Fibroblast of peridontal ligament (primary cell): ENCODE results near the gene MCM8.
A peak's percentile ranks its signal among the peaks of the same experiment; 100 is the strongest.
"Not testable (repeated sequence)": the region's sequence is repeated elsewhere in the genome, so short reads cannot be mapped to it uniquely, and the experiment has no call there.

Experiments
- DNase-seq: peaks from one replicate; pipeline ENCODE4 v3.0.0-alpha.2; 2010; ENCODE audit errors: extremely low read depth

Gene MCM8

DNA sequence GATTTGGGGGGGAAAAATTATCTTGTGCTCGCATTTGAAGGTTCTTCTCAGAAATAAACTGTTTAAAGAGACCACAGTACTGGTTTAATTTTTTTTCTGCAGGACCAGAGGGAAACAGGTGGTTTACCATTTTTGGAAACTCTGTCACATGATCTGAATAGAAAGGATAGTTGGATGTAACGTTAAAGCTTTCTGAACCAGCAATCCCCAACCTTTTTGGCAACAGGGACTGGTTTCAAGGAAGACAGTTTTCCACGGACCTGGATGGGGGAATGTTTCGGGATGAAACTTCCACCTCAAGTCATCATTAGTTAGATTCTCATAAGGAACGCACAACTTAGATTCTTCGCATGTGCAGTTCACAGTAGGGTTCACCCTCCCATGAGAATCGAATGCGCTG, 50.4 kb downstream of the MCM8 start:
- DNase-seq: no peak

DNA sequence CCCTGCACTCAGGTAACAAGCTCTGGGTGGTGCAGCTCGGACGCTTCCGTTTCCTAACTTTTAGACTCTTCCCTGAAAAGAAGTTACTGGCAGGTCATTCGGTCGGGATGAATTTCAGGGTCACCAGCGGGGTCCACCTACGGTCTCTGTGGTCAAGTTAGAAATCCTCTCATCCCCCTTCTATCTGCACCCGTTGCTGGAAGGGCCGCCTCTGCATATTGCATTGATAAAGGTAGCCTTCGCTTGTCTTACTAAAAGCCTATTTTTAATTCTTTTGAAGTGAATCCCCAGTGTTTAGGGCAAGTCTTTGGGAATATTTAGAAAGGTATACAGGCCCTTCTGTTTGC, 56.1 kb downstream of the MCM8 start:
- no peak for DNase-seq

DNA sequence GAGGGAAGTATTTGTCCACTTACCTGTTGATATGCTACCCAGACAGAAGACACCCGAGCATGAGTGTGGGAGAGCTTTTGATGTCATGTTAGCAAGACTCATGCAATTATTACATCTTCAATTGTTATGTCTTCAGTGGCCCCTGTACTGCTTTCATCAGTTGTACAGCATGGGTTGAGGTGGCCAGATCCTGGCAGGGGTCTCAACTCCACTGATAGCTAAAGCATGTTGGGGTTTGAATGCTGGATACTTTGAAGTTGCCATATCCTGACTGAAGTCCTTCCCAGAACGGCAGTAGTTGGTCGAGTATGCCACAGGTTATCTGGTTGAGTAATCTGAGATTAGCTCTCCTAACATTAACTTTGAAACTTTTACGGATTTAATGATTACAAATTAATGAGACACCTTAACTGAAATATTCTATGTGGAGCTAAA, 56.7 kb downstream of the MCM8 start:
- no peak for DNase-seq

DNA sequence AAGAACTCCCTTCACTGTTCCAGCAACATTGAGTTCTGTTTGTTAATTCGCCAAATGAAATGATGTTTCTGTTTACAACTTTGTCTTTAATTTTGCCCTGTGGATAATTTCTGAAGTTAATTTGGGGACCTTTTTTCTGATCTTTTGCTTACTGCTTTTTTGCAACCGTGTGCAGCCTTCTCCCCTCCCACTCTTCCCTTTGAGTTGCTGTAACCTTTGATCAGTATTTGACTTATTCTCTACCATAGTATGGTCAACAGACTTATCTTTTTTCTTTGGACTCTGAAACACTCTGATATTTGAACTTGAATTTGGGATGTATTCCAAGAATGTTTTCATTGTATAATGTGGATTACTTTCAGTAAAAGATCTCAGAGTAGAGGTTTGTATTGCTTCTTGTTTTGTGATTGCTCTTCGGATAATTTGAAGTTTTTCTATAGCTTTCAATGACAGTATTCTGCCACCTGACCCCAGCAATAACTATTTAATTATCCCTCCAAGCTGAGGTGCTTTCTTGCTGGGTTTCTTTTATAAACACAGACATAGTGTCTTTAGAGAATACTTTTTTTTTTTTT, 57.2 kb downstream of the MCM8 start:
- DNase-seq: no peak

DNA sequence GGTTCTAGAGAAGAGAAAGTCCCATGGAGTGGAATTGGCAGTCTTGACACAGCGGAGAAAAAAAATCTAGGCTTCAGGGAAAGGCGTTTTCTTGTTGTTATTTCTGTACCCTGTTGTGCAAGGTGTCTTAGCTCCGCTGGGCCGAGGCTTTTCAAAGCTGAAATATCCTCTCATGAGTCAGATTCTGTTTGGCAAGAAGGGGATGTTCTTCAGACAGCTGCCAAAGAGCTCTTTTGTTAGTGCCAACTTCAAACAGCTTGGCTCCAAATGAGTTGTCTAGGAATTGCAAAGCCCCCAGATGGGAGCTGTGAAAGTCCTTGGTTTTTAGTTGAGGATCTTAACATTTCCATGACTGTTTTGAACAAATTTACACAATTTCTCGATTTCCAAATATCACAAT, 57.8 kb downstream of the MCM8 start:
- peak; percentile 96 for DNase-seq

DNA sequence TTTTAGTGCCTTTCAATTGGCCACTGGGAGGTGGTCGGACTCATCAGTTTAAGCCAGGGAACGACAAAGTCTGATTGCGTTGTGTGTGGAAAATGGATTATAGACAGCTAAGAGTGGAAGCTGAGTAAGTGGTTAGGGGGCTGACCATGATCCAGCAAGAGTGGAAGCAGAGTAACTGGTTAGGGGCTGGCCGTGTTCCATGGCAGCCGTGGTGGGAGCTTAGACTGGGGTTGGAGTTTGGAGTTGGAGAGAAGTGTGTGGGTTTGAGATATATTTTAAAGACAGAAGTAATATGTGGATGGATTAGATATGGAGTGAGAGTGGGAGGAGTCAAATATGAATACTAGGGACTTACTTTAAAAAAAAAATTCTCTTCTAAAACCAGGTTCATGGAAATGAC, 61.7 kb downstream of the MCM8 start:
- no peak for DNase-seq

DNA sequence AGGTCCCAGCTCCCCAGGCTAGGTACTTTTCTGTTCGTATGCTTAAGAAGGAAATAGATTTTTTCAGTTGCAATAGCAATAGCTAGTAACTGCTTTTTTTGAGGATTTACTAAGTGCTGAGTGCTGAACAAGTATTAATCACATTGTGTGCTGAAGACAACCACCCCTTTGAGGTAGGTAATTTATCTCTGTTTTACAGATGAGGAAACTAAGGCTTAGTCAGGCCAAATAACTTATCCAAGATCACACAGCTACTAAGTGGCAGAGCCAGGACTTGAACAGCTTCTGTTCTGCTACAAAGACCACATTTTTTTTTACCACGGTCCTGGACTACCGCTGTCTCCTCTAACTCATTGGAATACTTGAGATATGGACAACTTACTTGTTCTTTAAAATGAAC, 63.6 kb downstream of the MCM8 start:
- DNase-seq: no peak

DNA sequence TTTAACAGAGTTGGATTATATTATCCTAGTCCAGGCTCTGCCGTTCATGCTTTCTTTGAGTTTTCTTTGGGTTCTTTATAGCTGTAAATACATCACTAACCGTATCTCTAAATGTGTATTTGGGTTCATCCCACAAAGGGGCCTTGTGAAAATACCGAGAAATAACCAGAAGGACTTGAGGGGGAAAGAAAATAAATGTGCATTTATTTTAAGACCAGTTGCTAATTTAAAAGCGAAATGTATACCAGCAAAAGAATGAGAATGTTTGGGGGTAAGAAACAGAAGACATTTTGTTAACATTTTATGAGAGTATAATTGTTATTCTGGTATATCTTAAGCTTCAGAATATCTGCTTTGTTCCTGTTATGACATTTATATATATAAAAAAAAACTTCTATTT, 64.5 kb downstream of the MCM8 start:
- no peak for DNase-seq

DNA sequence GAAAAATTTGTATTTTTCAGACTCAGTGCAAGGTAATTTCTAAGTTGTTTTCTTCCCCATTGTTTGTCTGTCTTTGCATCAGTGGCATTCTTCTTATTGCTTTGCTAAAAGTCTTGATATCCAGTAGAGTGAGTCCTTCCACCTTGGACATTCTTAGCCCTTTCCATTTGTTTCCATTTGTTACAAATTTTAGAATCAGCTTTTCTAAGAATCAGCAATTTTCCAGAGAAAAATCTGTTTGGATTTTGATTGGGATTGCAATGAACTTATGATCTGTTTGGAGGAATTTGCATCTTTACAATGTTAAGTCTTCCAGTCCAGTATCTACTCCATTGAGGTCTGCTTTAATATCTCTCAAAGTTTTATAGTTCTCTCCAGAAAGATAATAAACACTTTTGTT, 67.0 kb downstream of the MCM8 start:
- no peak for DNase-seq

DNA sequence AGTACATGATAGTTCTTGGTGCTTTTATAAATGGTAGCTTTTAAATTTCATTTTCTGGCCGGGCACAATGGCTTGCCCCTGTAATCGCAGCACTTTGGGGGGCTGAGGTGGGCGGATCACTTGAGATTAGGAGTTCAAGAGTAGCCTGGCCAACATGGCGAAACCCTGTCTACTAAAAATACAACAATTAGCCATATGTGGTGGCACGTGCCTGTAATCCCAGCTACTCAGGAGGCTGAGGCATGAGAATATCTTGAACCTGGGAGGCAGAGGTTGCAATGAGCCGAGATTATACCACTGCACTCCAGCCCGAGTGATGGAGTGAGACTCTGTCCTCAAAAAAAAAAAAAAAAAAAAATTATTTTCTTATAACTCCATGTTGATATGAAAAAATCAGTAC, 67.4 kb downstream of the MCM8 start:
- DNase-seq: no peak

DNA sequence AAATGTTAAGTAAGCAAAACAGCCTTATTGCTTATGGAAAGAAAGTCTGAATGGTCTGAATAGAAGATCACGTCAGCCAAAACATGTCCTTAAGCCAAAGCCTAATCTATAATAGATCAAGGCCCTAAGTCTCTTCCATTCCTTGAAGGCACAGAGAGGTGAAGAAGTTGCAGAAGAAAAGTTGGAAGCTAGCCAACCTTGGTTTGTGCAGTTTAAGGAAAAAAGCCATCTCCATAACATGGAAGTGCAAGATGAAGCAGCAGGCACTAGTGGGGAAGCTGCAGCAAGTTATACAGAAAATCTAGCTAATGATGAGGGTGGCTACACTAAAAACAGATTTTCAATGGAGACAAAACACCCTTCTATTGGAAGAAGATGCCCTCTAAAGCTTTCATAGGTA, 74.3 kb downstream of the MCM8 start:
- DNase-seq: no peak

DNA sequence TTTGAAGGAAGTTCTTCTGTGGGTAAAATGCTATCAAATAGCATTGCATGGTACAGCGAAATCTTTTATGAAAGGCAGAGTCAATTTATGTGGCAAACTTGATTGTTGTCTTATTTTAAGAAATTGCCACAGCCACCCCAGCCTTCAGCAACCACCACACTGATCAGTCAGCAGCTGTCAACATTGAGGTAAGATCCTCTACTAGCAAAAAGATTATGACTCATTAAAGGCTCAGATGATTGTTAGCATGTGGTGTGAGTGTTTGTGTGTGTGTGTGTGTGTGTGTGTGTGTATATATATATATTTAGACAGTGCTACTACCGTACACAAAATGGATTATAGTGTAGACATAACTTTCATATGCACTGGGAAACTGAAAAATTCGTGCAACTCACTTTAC, 75.6 kb downstream of the MCM8 start:
- DNase-seq: peak; percentile 56

DNA sequence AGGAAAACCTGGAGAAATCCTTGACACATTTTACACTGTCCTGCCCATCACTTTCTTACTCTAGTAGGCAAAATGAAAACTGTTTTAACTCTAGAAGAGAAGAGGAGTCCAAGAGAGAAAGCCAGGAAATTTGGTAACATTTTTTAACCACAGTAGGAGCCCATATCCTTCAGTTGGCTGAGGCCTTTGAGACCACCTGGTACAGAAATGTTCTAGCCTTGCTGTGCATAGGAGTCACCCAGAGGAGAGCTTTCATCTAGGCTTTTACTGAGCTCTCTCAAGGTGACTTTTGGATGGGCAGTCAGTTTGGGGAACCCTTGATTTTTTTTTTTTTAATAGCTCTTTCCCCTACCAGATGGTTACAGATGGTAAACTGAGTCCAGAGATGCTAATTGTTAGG, 78.4 kb downstream of the MCM8 start:
- no peak for DNase-seq

DNA sequence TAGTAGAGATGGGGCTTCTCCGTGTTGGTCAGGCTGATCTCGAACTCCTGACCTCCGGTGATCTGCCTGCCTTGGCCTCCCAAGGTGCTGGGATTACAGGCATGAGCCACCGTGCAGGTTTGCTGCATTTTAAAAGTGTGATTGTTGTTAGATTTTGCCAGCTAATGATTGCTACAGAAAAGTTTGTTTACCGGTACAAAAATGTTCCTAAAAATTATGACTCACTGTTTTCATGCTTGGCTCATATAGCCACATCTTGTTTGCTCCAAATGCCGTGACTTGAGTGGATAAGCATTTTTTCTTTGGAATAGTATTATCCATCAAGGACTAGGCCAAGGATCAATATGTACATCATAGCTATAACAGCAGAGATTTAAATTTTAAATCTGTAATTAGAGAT, 79.1 kb downstream of the MCM8 start:
- peak; percentile 16 for DNase-seq

DNA sequence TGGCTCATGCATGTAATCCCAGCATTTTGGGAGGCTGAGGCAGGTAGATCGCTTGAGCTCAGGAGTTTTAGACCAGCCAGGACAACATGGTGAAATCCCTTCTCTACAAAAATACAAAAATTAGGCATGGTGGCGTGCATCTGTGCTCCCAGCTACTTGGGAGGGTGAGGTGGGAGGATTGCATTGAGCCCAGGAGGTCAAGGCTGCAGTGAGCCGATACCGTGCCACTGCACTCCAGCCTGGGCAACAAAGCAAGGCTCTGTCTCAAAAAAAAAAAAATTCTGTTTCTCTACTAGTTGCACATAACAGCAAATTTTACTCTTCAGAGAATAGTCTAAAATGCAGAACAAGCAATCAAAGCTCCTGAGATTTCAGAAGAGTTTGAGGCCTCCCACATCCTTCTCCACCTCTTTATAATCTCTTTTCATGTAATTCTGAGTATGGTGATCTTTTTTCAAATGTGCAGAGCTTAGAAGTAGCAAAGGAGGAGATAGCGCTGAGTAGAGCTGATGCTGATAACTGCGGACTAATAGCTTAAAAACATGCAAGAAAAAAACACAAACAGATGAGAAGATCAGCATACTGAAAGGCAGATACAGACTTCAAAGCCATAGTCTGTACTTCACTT, 80.1 kb downstream of the MCM8 start:
- no peak for DNase-seq

DNA sequence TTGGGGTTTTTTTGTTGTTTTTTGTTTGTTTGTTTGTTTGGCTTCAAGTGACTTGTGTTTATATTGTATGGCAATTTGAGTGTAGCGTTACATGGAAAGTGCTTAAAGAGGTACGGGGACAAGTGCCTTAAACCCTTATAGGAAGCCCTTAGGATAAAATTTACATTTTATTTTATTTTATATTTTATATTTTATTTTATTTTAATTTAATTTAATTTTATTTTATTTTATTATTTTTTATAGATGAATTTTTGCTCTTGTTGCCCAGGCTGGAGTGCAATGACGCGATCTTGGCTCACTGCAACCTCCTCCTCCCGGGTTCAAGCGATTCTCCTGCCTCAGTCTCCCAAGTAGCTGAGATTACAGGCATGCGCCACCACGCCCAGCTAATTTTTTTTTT, 82.5 kb downstream of the MCM8 start:
- DNase-seq: not testable (repeated sequence)

DNA sequence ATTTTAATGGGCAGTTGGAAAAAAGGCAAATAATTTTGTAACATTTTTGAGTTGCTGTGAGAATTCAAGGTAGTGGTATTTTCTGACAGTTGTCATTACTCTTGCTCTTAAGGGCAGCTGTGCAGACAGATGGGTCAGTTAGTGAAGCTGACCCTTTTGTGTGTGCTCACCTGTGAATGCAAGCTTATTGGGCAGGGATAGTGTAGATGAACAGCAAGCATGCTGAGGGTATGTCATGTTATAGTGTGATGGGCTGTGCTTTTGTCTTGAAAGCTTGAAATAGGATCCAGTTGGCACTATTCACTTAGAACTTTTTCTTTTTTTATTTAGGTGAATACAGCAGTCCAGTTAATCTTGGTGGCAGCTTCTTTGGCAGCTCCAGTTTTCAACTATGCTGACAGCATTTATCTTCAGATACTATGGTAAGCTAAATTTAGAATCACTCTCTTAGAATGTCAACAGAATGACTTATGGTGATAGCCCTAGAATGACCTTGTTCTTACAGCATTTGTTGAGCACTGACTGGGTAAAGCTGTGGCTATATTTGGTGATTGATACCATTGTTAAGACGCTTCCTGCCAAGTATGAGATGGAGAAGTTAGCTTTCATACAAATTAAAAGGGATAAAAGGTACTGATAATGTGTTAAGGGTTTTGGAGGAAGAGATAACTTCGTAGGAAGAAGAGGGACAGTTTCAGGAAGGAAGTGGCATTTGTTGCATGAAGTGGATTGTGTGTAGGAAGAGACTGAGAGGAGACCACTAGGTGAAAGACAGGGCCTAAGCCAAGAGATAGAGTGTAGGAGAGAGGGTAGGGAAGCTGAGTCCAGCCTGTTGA, 83.9 kb downstream of the MCM8 start:
- peak; percentile 33 for DNase-seq

DNA sequence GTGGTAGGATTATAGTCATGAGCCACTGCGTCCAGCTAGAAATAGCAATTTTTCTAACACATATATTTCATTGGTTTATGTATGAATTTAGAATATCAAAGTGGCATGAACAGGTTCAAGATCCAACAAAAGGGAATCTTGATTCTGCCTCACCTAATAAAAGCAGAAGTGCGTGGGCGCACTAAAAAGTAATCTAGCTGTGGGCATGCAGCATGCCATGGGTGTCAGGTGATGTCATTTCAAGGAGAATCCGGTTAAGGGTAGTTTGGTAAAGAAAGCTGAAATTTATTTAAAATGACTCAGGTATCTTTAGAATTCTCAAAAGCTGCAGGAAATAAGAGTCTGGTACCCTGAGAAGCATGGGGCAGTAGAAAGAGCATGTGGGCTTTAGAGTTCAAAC, 85.8 kb downstream of the MCM8 start:
- no peak for DNase-seq

DNA sequence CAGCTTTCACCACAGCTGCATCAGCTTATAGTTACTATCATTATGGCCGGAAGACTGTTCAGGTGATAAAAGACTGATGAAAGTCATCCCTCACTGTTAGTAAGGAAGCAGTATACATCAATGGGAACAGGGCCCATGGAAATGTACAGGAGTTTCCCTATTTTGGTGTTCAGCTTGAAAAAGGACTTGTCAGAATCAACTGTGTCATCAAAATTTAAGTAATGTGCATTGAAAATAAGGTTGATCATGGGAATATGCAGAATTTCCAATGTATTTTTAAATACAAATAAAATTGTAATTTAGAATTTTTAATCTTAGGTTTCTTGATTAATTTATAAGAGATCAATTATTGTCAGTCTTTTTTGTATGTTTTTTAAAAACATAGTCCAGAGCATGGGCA, 86.6 kb downstream of the MCM8 start:
- no peak for DNase-seq

DNA sequence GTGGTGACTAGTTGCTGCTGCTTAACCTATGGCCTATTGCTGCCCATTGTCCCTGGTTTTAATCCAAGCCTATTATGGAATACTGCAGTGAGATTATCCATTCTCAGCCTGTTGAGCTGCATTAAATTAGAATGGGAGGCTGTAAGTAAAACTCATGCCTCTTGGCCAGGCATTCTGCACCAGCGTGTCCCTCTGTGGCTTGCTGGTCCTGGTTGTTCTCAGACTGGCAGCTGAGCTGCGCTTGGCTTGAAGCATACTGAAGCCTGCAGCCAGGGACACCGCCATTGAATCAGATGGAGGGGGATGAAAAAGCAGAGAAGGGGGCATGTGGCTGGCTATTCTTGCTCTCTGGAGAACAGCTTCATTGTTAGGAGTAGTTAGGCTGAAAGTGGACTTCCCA, 87.8 kb downstream of the MCM8 start:
- DNase-seq: no peak

DNA sequence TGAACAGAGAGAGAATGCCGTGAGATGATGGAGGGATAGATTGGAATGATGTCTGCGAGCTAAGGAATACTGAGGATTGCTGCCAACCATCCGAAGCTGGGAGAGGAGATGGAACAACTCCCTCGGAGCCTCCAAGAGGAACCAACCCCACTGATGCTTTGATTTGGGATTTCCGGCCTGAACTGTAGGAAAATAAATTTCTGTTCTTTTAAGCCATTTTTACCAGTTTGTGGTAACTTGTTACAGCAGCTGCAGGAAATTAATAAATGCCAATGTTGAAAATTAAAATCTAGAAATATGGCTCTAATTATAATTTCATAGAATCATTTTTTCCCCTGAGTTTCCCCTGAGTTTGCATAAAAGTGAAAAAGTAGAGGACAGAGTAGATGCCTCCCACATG, 89.3 kb downstream of the MCM8 start:
- DNase-seq: no peak

DNA sequence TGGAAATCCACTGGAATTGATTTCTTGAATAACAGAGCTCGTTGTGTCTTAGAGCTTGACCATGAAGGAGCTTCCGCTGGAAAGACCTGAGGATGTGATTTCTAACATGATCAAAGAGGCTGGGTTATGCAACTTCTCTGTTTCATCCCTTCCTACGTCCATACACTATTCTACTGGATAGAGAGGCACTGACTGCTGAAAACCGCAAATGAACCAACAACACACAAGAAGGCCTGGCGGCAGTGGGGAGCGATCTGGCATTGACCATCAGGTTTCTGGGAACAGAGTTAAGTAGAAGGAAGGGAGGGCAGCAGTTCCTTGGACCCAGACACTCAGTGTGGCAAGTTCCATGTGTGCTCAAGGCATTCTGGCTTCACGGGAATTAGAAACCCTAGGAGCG, 90.1 kb downstream of the MCM8 start:
- no peak for DNase-seq
